ENCODE data around the gene NOXA1.

DNA sequence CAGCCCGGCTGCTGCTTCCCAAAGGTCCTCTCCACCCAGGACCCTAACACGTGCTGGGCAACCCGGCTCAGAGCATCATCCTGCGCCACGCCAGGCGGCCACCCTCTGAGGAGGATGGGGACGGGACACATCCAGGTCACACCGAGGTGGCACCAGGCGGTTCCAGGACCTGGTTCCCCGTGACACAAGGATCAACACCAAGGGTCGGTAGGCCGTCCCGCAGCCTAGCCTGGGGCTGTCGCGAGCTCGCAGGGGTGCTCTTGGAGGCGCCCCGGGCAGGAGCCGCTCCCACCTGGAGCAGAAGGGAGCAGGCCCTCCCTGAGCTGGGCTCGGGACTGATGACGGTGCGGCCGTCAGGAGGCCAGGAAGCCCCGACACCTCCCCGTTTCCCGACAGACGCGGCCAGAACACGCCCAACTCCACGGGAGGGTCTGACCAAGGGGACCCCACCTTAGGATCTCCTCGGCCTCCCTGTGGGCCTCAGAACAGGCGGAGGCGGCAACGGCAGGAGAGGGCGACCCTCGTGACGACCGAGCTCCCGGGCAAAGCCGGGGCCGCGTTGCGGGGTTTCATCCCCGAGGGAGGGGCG, 6.5 kb upstream of the NOXA1 start:
- TF ChIP-seq, protein P1, sequence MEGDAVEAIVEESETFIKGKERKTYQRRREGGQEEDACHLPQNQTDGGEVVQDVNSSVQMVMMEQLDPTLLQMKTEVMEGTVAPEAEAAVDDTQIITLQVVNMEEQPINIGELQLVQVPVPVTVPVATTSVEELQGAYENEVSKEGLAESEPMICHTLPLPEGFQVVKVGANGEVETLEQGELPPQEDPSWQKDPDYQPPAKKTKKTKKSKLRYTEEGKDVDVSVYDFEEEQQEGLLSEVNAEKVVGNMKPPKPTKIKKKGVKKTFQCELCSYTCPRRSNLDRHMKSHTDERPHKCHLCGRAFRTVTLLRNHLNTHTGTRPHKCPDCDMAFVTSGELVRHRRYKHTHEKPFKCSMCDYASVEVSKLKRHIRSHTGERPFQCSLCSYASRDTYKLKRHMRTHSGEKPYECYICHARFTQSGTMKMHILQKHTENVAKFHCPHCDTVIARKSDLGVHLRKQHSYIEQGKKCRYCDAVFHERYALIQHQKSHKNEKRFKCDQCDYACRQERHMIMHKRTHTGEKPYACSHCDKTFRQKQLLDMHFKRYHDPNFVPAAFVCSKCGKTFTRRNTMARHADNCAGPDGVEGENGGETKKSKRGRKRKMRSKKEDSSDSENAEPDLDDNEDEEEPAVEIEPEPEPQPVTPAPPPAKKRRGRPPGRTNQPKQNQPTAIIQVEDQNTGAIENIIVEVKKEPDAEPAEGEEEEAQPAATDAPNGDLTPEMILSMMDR (IDR thresholded peaks at IDR 0.05) = no peak
- TF ChIP-seq POLR2A (IDR thresholded peaks at IDR 0.05) (no peak), EP300 (IDR thresholded peaks at IDR 0.05) (no peak)
